OCI-LY7 (cell line): ENCODE data around the gene PDIA4. TPM values are rescaled to one million over a fixed set of nuclear protein-coding genes. Genes with fewer than 3 reads are reported as not detected.
"Not testable (repeated sequence)": the region's sequence is repeated elsewhere in the genome, so short reads cannot be mapped to it uniquely, and the experiment has no call there.

ENCODE experiments used
- BruUV-seq: library from RNA; stranded (reverse); fragments of 400-500 nt; replicated peaks from 2 replicates; lab custom pipeline; 2021; lab: Mats Ljungman, UMichigan
- CTCF ChIA-PET: fragments of 300-600 bp; sonication (Branson Sonifier 250); formaldehyde crosslinking; loops from one replicate; lab custom pipeline; 2022; ENCODE audit warnings: antibody characterized with exemption; ENCODE audit not compliant: unreplicated experiment; lab: Charles Lee
- POLR2A ChIA-PET: fragments of 300-600 bp; sonication (Branson Sonifier 250); formaldehyde crosslinking; loops from one replicate; lab custom pipeline; 2022; ENCODE audit warnings: antibody characterized with exemption; lab: Charles Lee
- DNase-seq: peaks from one replicate; pipeline ENCODE4 v3.0.0-alpha.2; 2015; ENCODE audit warnings: low spot score
- H2AFZ ChIP-seq: fragments of 200-600 bp; sonication (generic), shearing (Covaris generic); 2 replicates; pipeline ENCODE4 v1.6.1; 2014; ENCODE audit warnings: mild to moderate bottlenecking, antibody characterized with exemption, low read length, moderate library complexity
- H3K27ac ChIP-seq: fragments of 200-600 bp; sonication (generic); 2 replicates; pipeline ENCODE4 v1.5.1; 2014; ENCODE audit warnings: mixed run types, low read depth, mild to moderate bottlenecking, moderate library complexity, low read length, inconsistent platforms; ENCODE audit not compliant: poor library complexity, severe bottlenecking
- H3K36me3 ChIP-seq: fragments of 200-600 bp; sonication (generic); 2 replicates; pipeline ENCODE4 v1.6.1; 2014; ENCODE audit warnings: mild to moderate bottlenecking, antibody characterized with exemption, low read length, moderate library complexity, mixed read lengths; ENCODE audit not compliant: insufficient read depth
- H3K4me1 ChIP-seq: fragments of 200-600 bp; sonication (generic); 2 replicates; pipeline ENCODE4 v1.5.1; 2014; ENCODE audit warnings: mild to moderate bottlenecking, low read length; ENCODE audit not compliant: insufficient read depth, poor library complexity, severe bottlenecking
- H3K4me2 ChIP-seq: fragments of 200-600 bp; sonication (generic); 2 replicates; pipeline ENCODE4 v1.6.1; 2014; ENCODE audit warnings: mild to moderate bottlenecking, low read length
- H3K4me3 ChIP-seq: fragments of 200-600 bp; sonication (generic); 2 replicates; pipeline ENCODE4 v1.5.1; 2014; ENCODE audit warnings: mild to moderate bottlenecking, low read depth, low read length; ENCODE audit not compliant: poor library complexity, severe bottlenecking
- H3K79me2 ChIP-seq: fragments of 200-600 bp; sonication (generic); 2 replicates; pipeline ENCODE4 v1.6.1; 2016; ENCODE audit warnings: low read depth, mild to moderate bottlenecking, low read length, moderate library complexity, mixed read lengths; ENCODE audit not compliant: insufficient read depth
- H3K9me2 ChIP-seq: fragments of 200-600 bp; sonication (generic); 2 replicates; pipeline ENCODE4 v1.6.1; 2016; ENCODE audit warnings: mild to moderate bottlenecking, low read length, mixed read lengths; ENCODE audit not compliant: insufficient read depth
- H3K9me3 ChIP-seq: fragments of 200-600 bp; sonication (generic); 2 replicates; pipeline ENCODE4 v1.6.1; 2014; ENCODE audit warnings: mild to moderate bottlenecking, mixed run types, low read length, mixed read lengths
- H4K20me1 ChIP-seq: fragments of 200-600 bp; sonication (generic); 2 replicates; pipeline ENCODE4 v1.6.1; 2014; ENCODE audit warnings: mild to moderate bottlenecking, antibody characterized with exemption, low read length, moderate library complexity, mixed read lengths; ENCODE audit not compliant: insufficient read depth
- EZH2phosphoT487 ChIP-seq: fragments of 200-600 bp; sonication (generic); IDR thresholded peaks from 2 replicates; pipeline ENCODE4 v1.6.1; 2018; ENCODE audit warnings: low read depth, borderline replicate concordance, mild to moderate bottlenecking, mixed run types, antibody characterized with exemption, low read length, moderate library complexity, mixed read lengths
- intact Hi-C: fragments of 100-400 bp; cut with micrococcal nuclease; formaldehyde crosslinking; loops from one replicate; pipeline ENCODE4 v1.10.0; 2022; ENCODE audit not compliant: unreplicated experiment
- total RNA-seq, 2 experiments: library from RNA; depleted of rRNA in 1 of 2; stranded (reverse); fragments of >200 nt in 1 of 2; shearing (Covaris generic) in 1 of 2; gene quantifications; 2 replicates each; pipeline ENCODE4 v1.2.3, GENCODE V29; 2014 to 2022
- TF ChIP-seq, protein P1 (sequence below): fragments of 200-600 bp; sonication (generic); conservative IDR thresholded peaks from 2 replicates; pipeline ENCODE4 v1.5.1; 2014; ENCODE audit warnings: mild to moderate bottlenecking, antibody characterized with exemption, low read length, moderate library complexity, mixed read lengths

The PDIA4 gene
- total RNA-seq, 2 experiments from 2014 or later = 130 to 141 TPM

- Histone ChIP-seq H3K9me2 (no peaks in the 10 kb centered on the region), H2AFZ (no peak overlapping the region), H3K27ac (no peak overlapping the region), H3K79me2 (peaks cover 4% of the 10 kb centered on the region), H3K9me3 (no peaks in the 10 kb centered on the region), H3K4me1 (peaks cover 10% of the 10 kb centered on the region), H4K20me1 (no peaks in the 10 kb centered on the region), H3K4me3 (no peak overlapping the region), H3K4me2 (no peak overlapping the region), H3K36me3 (peaks cover 93% of the 10 kb centered on the region)
- POLR2A ChIA-PET = no interaction called here
- no peak for TF ChIP-seq EZH2phosphoT487
- TF ChIP-seq, protein P1, sequence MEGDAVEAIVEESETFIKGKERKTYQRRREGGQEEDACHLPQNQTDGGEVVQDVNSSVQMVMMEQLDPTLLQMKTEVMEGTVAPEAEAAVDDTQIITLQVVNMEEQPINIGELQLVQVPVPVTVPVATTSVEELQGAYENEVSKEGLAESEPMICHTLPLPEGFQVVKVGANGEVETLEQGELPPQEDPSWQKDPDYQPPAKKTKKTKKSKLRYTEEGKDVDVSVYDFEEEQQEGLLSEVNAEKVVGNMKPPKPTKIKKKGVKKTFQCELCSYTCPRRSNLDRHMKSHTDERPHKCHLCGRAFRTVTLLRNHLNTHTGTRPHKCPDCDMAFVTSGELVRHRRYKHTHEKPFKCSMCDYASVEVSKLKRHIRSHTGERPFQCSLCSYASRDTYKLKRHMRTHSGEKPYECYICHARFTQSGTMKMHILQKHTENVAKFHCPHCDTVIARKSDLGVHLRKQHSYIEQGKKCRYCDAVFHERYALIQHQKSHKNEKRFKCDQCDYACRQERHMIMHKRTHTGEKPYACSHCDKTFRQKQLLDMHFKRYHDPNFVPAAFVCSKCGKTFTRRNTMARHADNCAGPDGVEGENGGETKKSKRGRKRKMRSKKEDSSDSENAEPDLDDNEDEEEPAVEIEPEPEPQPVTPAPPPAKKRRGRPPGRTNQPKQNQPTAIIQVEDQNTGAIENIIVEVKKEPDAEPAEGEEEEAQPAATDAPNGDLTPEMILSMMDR = no peak
- no peak for DNase-seq
- intact Hi-C loops = no loop called here
- CTCF ChIA-PET = interaction anchor here (0.6 kb wide), 1 partner anchor 10 kb away, joined by 4 read pairs; no protein-coding TSS in a partner anchor
- BruUV-seq = no TSS peak
These were observed 11.4 kb downstream of the PDIA4 start for GRCh38 chr7:149016876-149017275.

- Histone ChIP-seq H3K4me1 (peaks cover 9% of the 10 kb centered on the region), H3K36me3 (peaks cover 95% of the 10 kb centered on the region), H3K4me2 (no peak overlapping the region), H4K20me1 (no peaks in the 10 kb centered on the region), H3K9me3 (no peaks in the 10 kb centered on the region), H3K9me2 (no peaks in the 10 kb centered on the region), H3K79me2 (no peaks in the 10 kb centered on the region), H3K4me3 (no peak overlapping the region), H2AFZ (no peak overlapping the region), H3K27ac (no peak overlapping the region)
- TF ChIP-seq EZH2phosphoT487 = no peak
- no peak for DNase-seq
- ChIA-PET POLR2A (interaction anchor here (0.6 kb wide), 2 partner anchors 178 to 430 kb away, joined by 3 read pairs; no protein-coding TSS in a partner anchor), CTCF (no interaction called here)
- intact Hi-C loops = no loop called here
- no TSS peak for BruUV-seq
These were observed 14.0 kb downstream of the PDIA4 start for GRCh38 chr7:149014309-149014708.

DNA sequence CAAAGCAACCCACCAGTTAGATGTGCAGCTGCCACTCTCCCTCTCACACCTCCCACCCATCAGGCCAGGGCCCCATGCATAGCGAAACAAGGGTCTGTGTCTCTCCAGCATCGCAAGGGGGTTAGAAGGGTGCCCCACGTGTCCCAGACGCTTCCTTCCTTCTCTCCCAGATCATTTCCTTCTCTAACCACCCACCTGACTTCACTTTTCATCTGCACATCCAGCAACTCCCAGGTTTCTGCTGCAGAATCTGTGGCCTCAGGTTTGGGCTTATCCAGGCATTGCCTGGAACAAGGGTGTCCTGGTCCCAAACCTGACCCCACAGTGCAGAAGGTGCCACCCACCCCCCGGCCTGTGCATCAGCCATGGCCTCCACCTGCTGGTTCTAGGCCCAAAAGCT, 14.4 kb downstream of the PDIA4 start:
- CTCF ChIA-PET = no interaction called here
- no peak overlapping the region for H3K27ac ChIP-seq
- H3K9me2 ChIP-seq = no peaks in the 10 kb centered on the region
- no peaks in the 10 kb centered on the region; the same call in 1 of the 2 replicates for H4K20me1 ChIP-seq
- peaks cover 5% of the 10 kb centered on the region for H3K4me1 ChIP-seq
- BruUV-seq = no TSS peak
- H3K36me3 ChIP-seq = peaks cover 95% of the 10 kb centered on the region
- H3K4me2 ChIP-seq = no peak overlapping the region
- no peaks in the 10 kb centered on the region for H3K79me2 ChIP-seq
- intact Hi-C loops = no loop called here
- no peak overlapping the region for H3K4me3 ChIP-seq
- H3K9me3 ChIP-seq = no peaks in the 10 kb centered on the region
- no peak for DNase-seq
- no peak for TF ChIP-seq EZH2phosphoT487
- TF ChIP-seq, protein P1 = no peak
- POLR2A ChIA-PET = interaction anchor here (0.6 kb wide), 2 partner anchors 178 to 430 kb away, joined by 3 read pairs; no protein-coding TSS in a partner anchor
- H2AFZ ChIP-seq = no peak overlapping the region

DNA sequence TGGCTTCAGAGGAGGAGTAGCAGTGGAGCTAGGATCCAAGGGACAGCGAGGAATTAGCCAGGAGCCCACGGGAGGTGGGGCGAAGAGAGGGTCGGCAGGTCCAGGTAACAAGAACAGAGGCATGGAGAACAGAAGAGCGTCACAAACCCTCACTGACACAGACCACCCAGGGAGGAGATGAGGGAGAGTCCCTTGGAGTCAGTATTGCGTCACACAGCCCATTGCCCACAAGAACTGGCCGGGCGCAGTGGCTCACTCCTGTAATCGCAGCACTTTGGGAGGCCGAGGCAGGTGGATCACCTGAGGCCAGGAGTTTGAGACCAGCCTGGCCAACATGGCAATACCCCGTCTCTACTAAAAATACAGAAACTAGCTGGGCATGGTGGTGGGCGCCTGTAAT, 15.6 kb downstream of the PDIA4 start:
- CTCF ChIA-PET = not testable (repeated sequence)

More for the DNA sequence above, 15.6 kb downstream of the PDIA4 start:
- BruUV-seq, H3K4me3 ChIP-seq, H3K9me2 ChIP-seq, H3K79me2 ChIP-seq, H4K20me1 ChIP-seq, intact Hi-C loops, H3K9me3 ChIP-seq, POLR2A ChIA-PET, H3K4me2 ChIP-seq, H3K27ac ChIP-seq, H3K4me1 ChIP-seq, DNase-seq, H2AFZ ChIP-seq: not testable (repeated sequence)
- H3K36me3 ChIP-seq = peaks cover 98% of the 10 kb centered on the region
